Tibial nerve (tissue), 4 donors: ENCODE results near the gene NCOA7. TPM values are rescaled to one million over a fixed set of nuclear protein-coding genes. Genes with fewer than 3 reads are reported as not detected.
"Not testable (repeated sequence)": the region's sequence is repeated elsewhere in the genome, so short reads cannot be mapped to it uniquely, and the experiment has no call there.

ENCODE experiments used
- DNase-seq, 2 donors: peaks; one replicate each; pipeline ENCODE4 v3.0.0-alpha.2; 2019; ENCODE audit warnings: low spot score in 2 of 2
- H3K27ac ChIP-seq, 4 donors: fragments of 200-600 bp; sonication (generic) in 3 of 4; one replicate each; pipeline ENCODE4 v1.5.1; 2017 to 2019; ENCODE audit warnings: mild to moderate bottlenecking in 1 of 4
- H3K27me3 ChIP-seq, 2 donors: fragments of 200-600 bp; sonication (generic) in 1 of 2; one replicate each; pipeline versions ENCODE4 v1.5.1 to v1.6.0; 2017 to 2019
- H3K36me3 ChIP-seq, 3 donors: fragments of 200-600 bp; sonication (generic); one replicate each; pipeline ENCODE4 v1.5.1; 2018 to 2019
- H3K4me1 ChIP-seq, 4 donors: fragments of 200-600 bp; sonication (generic) in 3 of 4; one replicate each; pipeline ENCODE4 v1.5.1; 2017 to 2019
- H3K4me3 ChIP-seq, 4 donors: fragments of 200-600 bp; sonication (generic) in 3 of 4; one replicate each; pipeline ENCODE4 v1.5.1; 2017 to 2019; ENCODE audit warnings: mild to moderate bottlenecking in 1 of 4, moderate library complexity in 1 of 4
- H3K9me3 ChIP-seq, 4 donors: fragments of 200-600 bp; sonication (generic) in 3 of 4; one replicate each; pipeline ENCODE4 v1.5.1; 2017 to 2019
- CTCF ChIP-seq, 5 experiments: fragments of 200-600 bp in 3 of 5; fragments of 450-650 bp in 2 of 5; sonication (generic) in 3 of 5; IDR thresholded peaks; one replicate each; pipeline ENCODE4 v1.5.1; 2016 to 2019; ENCODE audit warnings: antibody characterized with exemption in 5 of 5, mild to moderate bottlenecking in 3 of 5, moderate library complexity in 2 of 5
- EP300 ChIP-seq, 2 donors: sonication (generic); formaldehyde crosslinking; IDR thresholded peaks; one replicate each; pipeline ENCODE4 v1.6.1; 2017; ENCODE audit warnings: antibody characterized with exemption in 2 of 2, mild to moderate bottlenecking in 1 of 2
- POLR2A ChIP-seq, 2 donors: fragments of 450-650 bp; IDR thresholded peaks; one replicate each; pipeline ENCODE4 v1.6.1; 2017; ENCODE audit warnings: antibody characterized with exemption in 2 of 2, mild to moderate bottlenecking in 2 of 2, moderate library complexity in 2 of 2
- WGBS, 2 donors: methylation state at CpG; one replicate each; pipeline ENCODE4 v1.1.5; 2018; 5-methylcytosine and 5-hydroxymethylcytosine counted together
- total RNA-seq, 4 donors: library from RNA; depleted of rRNA; stranded (reverse); fragments of >200 nt; gene quantifications; one replicate each; pipeline ENCODE4 v1.1.0, GENCODE V29; 2016

Gene NCOA7
- total RNA-seq, 4 donors from 2014 or later = 38.7 to 86.7 (median 59.7) TPM

GRCh38 chr6:125802943-125803377 lies 12.2 kb downstream of the NCOA7 start:
- no peak for DNase-seq
- Histone ChIP-seq H3K9me3 (no peaks in the 10 kb centered on the region), H3K4me1 (peaks cover 0 to 62% (median 11%) of the 10 kb centered on the region in 4 donors), H3K36me3 (peaks cover 0 to 5% (median 0%) of the 10 kb centered on the region in 3 donors), H3K27ac (peak overlapping the region in 2 of 4 donors; percentile 42 to 54), H3K4me3 (no peak overlapping the region), H3K27me3 (no peaks in the 10 kb centered on the region)
- WGBS, 2 donors = 41 to 42% methylated on average over 4 of the region's 4 CpGs
- peak in 1 of 2 donors; percentile 50 for TF ChIP-seq EP300 (IDR thresholded peaks at IDR 0.05)
- TF ChIP-seq CTCF (IDR thresholded peaks at IDR 0.05) = no peak

- Histone ChIP-seq H3K36me3 (peaks cover 0 to 9% (median 0%) of the 10 kb centered on the region in 3 donors), H3K9me3 (no peaks in the 10 kb centered on the region), H3K4me1 (peaks cover 0 to 65% (median 7%) of the 10 kb centered on the region in 4 donors)
These were observed 13.5 kb downstream of the NCOA7 start for GRCh38 chr6:125804264-125804663.

GRCh38 chr6:125804866-125805425 lies 14.2 kb downstream of the NCOA7 start:
- not testable (repeated sequence) for H3K27ac ChIP-seq, H3K9me3 ChIP-seq, H3K36me3 ChIP-seq, DNase-seq, H3K4me3 ChIP-seq, H3K27me3 ChIP-seq
- peaks cover 0 to 65% (median 2%) of the 10 kb centered on the region in 4 donors for H3K4me1 ChIP-seq
- 94 to 95% methylated on average over 10 of the region's 10 CpGs for WGBS, 2 donors

More at GRCh38 chr6:125804264-125804663, 13.5 kb downstream of the NCOA7 start:
- no peak for DNase-seq
- TF ChIP-seq CTCF (IDR thresholded peaks at IDR 0.05) = no peak
- no peak for TF ChIP-seq EP300 (IDR thresholded peaks at IDR 0.05)
- no peak for TF ChIP-seq POLR2A (IDR thresholded peaks at IDR 0.05)
- Histone ChIP-seq H3K27ac (peak overlapping the region in 1 of 4 donors; percentile 36), H3K27me3 (no peaks in the 10 kb centered on the region), H3K4me3 (no peak overlapping the region)

- WGBS, 2 donors = 85 to 86% methylated on average over 4 of the region's 4 CpGs
- no peak for TF ChIP-seq CTCF (IDR thresholded peaks at IDR 0.05)
- TF ChIP-seq EP300 (IDR thresholded peaks at IDR 0.05) = no peak
- TF ChIP-seq POLR2A (IDR thresholded peaks at IDR 0.05) = no peak
- Histone ChIP-seq H3K36me3 (peaks cover 0 to 9% (median 0%) of the 10 kb centered on the region in 3 donors), H3K4me1 (peaks cover 0 to 69% (median 8%) of the 10 kb centered on the region in 4 donors), H3K4me3 (no peak overlapping the region), H3K9me3 (no peaks in the 10 kb centered on the region), H3K27me3 (no peaks in the 10 kb centered on the region), H3K27ac (no peak overlapping the region)
- DNase-seq = no peak
These were observed 16.1 kb downstream of the NCOA7 start for GRCh38 chr6:125806813-125807212.

- peaks cover 0 to 71% (median 9%) of the 10 kb centered on the region in 4 donors for H3K4me1 ChIP-seq
- TF ChIP-seq POLR2A (IDR thresholded peaks at IDR 0.05) = no peak
- no peak for TF ChIP-seq CTCF (IDR thresholded peaks at IDR 0.05)
- TF ChIP-seq EP300 (IDR thresholded peaks at IDR 0.05) = no peak
- no peaks in the 10 kb centered on the region for H3K27me3 ChIP-seq
- H3K36me3 ChIP-seq = peaks cover 0 to 9% (median 0%) of the 10 kb centered on the region in 3 donors
- no peak for DNase-seq
- H3K27ac ChIP-seq = no peak overlapping the region
- H3K4me3 ChIP-seq = no peak overlapping the region
- no peaks in the 10 kb centered on the region for H3K9me3 ChIP-seq
- WGBS, 2 donors = 91 to 96% methylated on average over 4 of the region's 4 CpGs
These were observed 16.5 kb downstream of the NCOA7 start for GRCh38 chr6:125807293-125807692.
